GM12878 (cell line): ENCODE measurements around the gene CA6. TPM values are rescaled to one million over a fixed set of nuclear protein-coding genes. Genes with fewer than 3 reads are reported as not detected.

Experiments
- ATAC-seq: fragments of 200-7000 bp; cut with Tn5 transposase; 3 replicates; pipeline ENCODE4 v1.9.1; 2020; ENCODE audit warnings: mild to moderate bottlenecking, moderate library complexity
- BruUV-seq: library from RNA; stranded (reverse); fragments of 400-500 nt; replicated peaks from 2 replicates; lab custom pipeline; 2021; lab: Mats Ljungman, UMichigan
- CTCF ChIA-PET: fragments of 300-600 bp; sonication (Branson Sonifier 250); formaldehyde crosslinking; extraction: SDS; loops from one replicate; lab custom pipeline; 2021; ENCODE audit warnings: inconsistent platforms; lab: Yijun Ruan, JAX
- POLR2A ChIA-PET: fragments of 350-600 bp; formaldehyde crosslinking; extraction: SDS; loops from one replicate; lab custom pipeline; 2021; ENCODE audit warnings: inconsistent platforms; lab: Charles Lee
- RAD21 ChIA-PET: fragments of 300-600 bp; sonication (Branson Sonifier 250); formaldehyde crosslinking; loops from one replicate; lab custom pipeline; 2023; ENCODE audit warnings: antibody characterized with exemption; ENCODE audit not compliant: unreplicated experiment; lab: Charles Lee
- SMC1A ChIA-PET: fragments of 300-600 bp; sonication (Branson Sonifier 250); formaldehyde crosslinking; loops from one replicate; lab custom pipeline; 2023; ENCODE audit not compliant: unreplicated experiment, uncharacterized antibody; lab: Charles Lee
- DNase-seq: peaks from one replicate; pipeline ENCODE4 v3.0.0-alpha.2; 2011; ENCODE audit warnings: low read depth, low spot score
- FAIRE-seq: peaks from 3 replicates; lab custom pipeline; 2011; peaks lifted over from hg19 to GRCh38; lab: Jason Lieb, UNC
- H2AFZ ChIP-seq: 2 replicates; pipeline ENCODE4 v1.6.0; 2011; ENCODE audit warnings: low read depth, low read length, control low read depth; ENCODE audit not compliant: control insufficient read depth
- H3K27ac ChIP-seq: 2 replicates; pipeline ENCODE4 v1.5.1; 2011; ENCODE audit warnings: control low read depth; ENCODE audit not compliant: control insufficient read depth, insufficient read depth
- H3K27me3 ChIP-seq, 2 experiments: replicated peaks in 1 of 2; 2 replicates each; pipeline versions ENCODE4 v1.6.0 to v1.6.1; 2011; ENCODE audit warnings: low read length in 1 of 2; ENCODE audit not compliant: control insufficient read depth in 2 of 2, insufficient read depth in 2 of 2
- H3K36me3 ChIP-seq, 2 experiments: 2 replicates each; pipeline ENCODE4 v1.5.1; 2011; ENCODE audit warnings: low read length in 1 of 2; ENCODE audit not compliant: control insufficient read depth in 2 of 2, insufficient read depth in 2 of 2
- H3K4me1 ChIP-seq: 2 replicates; pipeline ENCODE4 v1.6.1; 2011; ENCODE audit warnings: mild to moderate bottlenecking, low read length, moderate library complexity, mixed read lengths; ENCODE audit not compliant: control insufficient read depth, insufficient read depth
- H3K4me2 ChIP-seq: 2 replicates; pipeline ENCODE4 v1.6.0; 2011; ENCODE audit warnings: control low read depth; ENCODE audit not compliant: control insufficient read depth, insufficient read depth
- H3K4me3 ChIP-seq: fragments of 200-600 bp; sonication (generic); 2 replicates; pipeline ENCODE4 v1.5.1; 2016
- H3K79me2 ChIP-seq: 2 replicates; pipeline ENCODE4 v1.6.0; 2011; ENCODE audit warnings: low read length; ENCODE audit not compliant: control insufficient read depth, insufficient read depth
- H3K9ac ChIP-seq: 2 replicates; pipeline ENCODE4 v1.8.0; 2011; ENCODE audit warnings: low read length, control low read depth, mixed read lengths; ENCODE audit not compliant: control insufficient read depth, insufficient read depth
- H3K9me3 ChIP-seq: replicated peaks from 3 replicates; pipeline ENCODE4 v1.5.1; 2011; ENCODE audit warnings: mild to moderate bottlenecking, low read length; ENCODE audit not compliant: control insufficient read depth, insufficient read depth
- H4K20me1 ChIP-seq: 2 replicates; pipeline ENCODE4 v1.6.0; 2011; ENCODE audit not compliant: control insufficient read depth, insufficient read depth
- CREB1 ChIP-seq: IDR thresholded peaks from 2 replicates; pipeline ENCODE4 v1.6.1; 2012; ENCODE audit warnings: low read depth, mild to moderate bottlenecking, inconsistent platforms
- EED ChIP-seq: sonication (generic); IDR thresholded peaks from 2 replicates; pipeline ENCODE4 v1.6.1; 2016; ENCODE audit warnings: antibody characterized with exemption, low read depth
- FOS ChIP-seq: IDR thresholded peaks from 3 replicates; pipeline ENCODE4 v1.6.1; 2011; ENCODE audit warnings: borderline replicate concordance; ENCODE audit not compliant: insufficient read length; ENCODE audit errors: extremely low read depth
- GABPA ChIP-seq: IDR thresholded peaks from 2 replicates; pipeline ENCODE4 v1.6.1; 2014; ENCODE audit warnings: antibody characterized with exemption, low read depth, mild to moderate bottlenecking, inconsistent platforms
- IKZF1 ChIP-seq: fragments of 450-650 bp; conservative IDR thresholded peaks from 2 replicates; pipeline ENCODE4 v1.6.1; 2017; ENCODE audit warnings: antibody characterized with exemption, mild to moderate bottlenecking
- IKZF2 ChIP-seq, 2 experiments: fragments of 450-650 bp; IDR thresholded peaks; 2 replicates each; pipeline ENCODE4 v1.6.1; 2017; ENCODE audit warnings: mild to moderate bottlenecking in 2 of 2, moderate library complexity in 2 of 2
- JUNB ChIP-seq: IDR thresholded peaks from 2 replicates; pipeline ENCODE4 v1.6.1; 2016; ENCODE audit warnings: antibody characterized with exemption, mild to moderate bottlenecking
- JUND ChIP-seq: IDR thresholded peaks from 2 replicates; pipeline ENCODE4 v1.6.1; 2012; ENCODE audit warnings: low read depth, mild to moderate bottlenecking, low read length, improper control_type of control experiment, moderate library complexity
- MYC ChIP-seq: IDR thresholded peaks from 2 replicates; pipeline ENCODE4 v1.6.1; 2011; ENCODE audit warnings: mild to moderate bottlenecking, low read length, moderate library complexity, inconsistent platforms; ENCODE audit not compliant: insufficient read depth, insufficient replicate concordance, insufficient read length, severe bottlenecking
- NBN ChIP-seq: fragments of 450-650 bp; IDR thresholded peaks from 2 replicates; pipeline ENCODE4 v1.6.1; 2016
- PAX8 ChIP-seq: fragments of 450-650 bp; IDR thresholded peaks from 2 replicates; pipeline ENCODE4 v1.6.1; 2017; ENCODE audit warnings: mild to moderate bottlenecking, moderate library complexity
- PML ChIP-seq: IDR thresholded peaks from 2 replicates; pipeline ENCODE4 v1.6.1; 2012; ENCODE audit warnings: low read length, inconsistent platforms
- POLR2AphosphoS5 ChIP-seq: IDR thresholded peaks from 2 replicates; pipeline ENCODE4 v1.6.1; 2011; ENCODE audit warnings: mild to moderate bottlenecking, low read length, inconsistent platforms
- SREBF1 ChIP-seq: IDR thresholded peaks from 2 replicates; pipeline ENCODE4 v1.6.1; 2012; ENCODE audit warnings: mild to moderate bottlenecking, low read length
- SRF ChIP-seq, 2 experiments: IDR thresholded peaks; 2 replicates each; pipeline ENCODE4 v1.6.1; 2011; ENCODE audit warnings: low read depth in 2 of 2, low read length in 2 of 2, mild to moderate bottlenecking in 1 of 2, moderate library complexity in 1 of 2
- TCF12 ChIP-seq: IDR thresholded peaks from 2 replicates; pipeline ENCODE4 v1.6.1; 2011; ENCODE audit warnings: low read depth, mild to moderate bottlenecking, low read length
- TCF7 ChIP-seq: IDR thresholded peaks from 2 replicates; pipeline ENCODE4 v1.6.1; 2014; ENCODE audit warnings: antibody characterized with exemption, borderline replicate concordance
- USF1 ChIP-seq: IDR thresholded peaks from 2 replicates; pipeline ENCODE4 v1.6.1; 2011; ENCODE audit warnings: borderline replicate concordance, low read depth, mild to moderate bottlenecking, moderate library complexity, mixed read lengths, low read length; ENCODE audit not compliant: insufficient read depth; ENCODE audit errors: extremely low read length
- YY1 ChIP-seq: IDR thresholded peaks from 2 replicates; pipeline ENCODE4 v1.6.1; 2011; ENCODE audit warnings: low read depth, mild to moderate bottlenecking, low read length
- ZNF207 ChIP-seq: fragments of 450-650 bp; IDR thresholded peaks from 2 replicates; pipeline ENCODE4 v1.6.1; 2014; ENCODE audit warnings: antibody characterized with exemption, mild to moderate bottlenecking, borderline replicate concordance
- WGBS: methylation state at CpG from one replicate; pipeline ENCODE4 v1.1.6; 2016; ENCODE audit warnings: low lambda C conversion rate; ENCODE audit not compliant: insufficient replicate concordance, insufficient coverage; ENCODE audit errors: missing lambda C conversion rate; 5-methylcytosine and 5-hydroxymethylcytosine counted together
- in situ Hi-C: fragments of 300-500 bp; cut with MboI; formaldehyde crosslinking; loops from 9 replicates; pipeline ENCODE4 v1.14.3; 2018; ENCODE audit warnings: mixed read lengths
- intact Hi-C: fragments of 100-400 bp; cut with micrococcal nuclease; formaldehyde crosslinking; loops from one replicate; pipeline ENCODE4 v1.14.2; 2022; ENCODE audit not compliant: unreplicated experiment
- polyA plus RNA-seq, 11 experiments: library from polyadenylated mRNA; depleted of rRNA in 4 of 11; unstranded in 6 of 11; stranded (reverse) in 5 of 11; fragments of >200 nt; fragmentation: Nextera tagmentation in 4 of 11; fragmentation: Illumina TruSeq in 1 of 11; extraction: Ambion mirVana in 4 of 11; extraction: Trizol in 1 of 11; gene quantifications; 1 replicate in 1 of 11; 2 replicates in 10 of 11; pipeline versions ENCODE4 v1.2.1 to v1.2.3, GENCODE V29; 2011 to 2016; ENCODE audit warnings: inconsistent platforms in 2 of 11, missing spikeins in 2 of 11, low read depth in 1 of 11
- total RNA-seq, 4 experiments: library from RNA; depleted of rRNA in 3 of 4; stranded (reverse); fragments of >200 nt in 3 of 4; fragmentation: Illumina TruSeq in 1 of 4; extraction: Trizol in 1 of 4; gene quantifications; 2 replicates each; pipeline versions ENCODE4 v1.2.1 to v1.2.3, GENCODE V29; 2013 to 2021
- TF ChIP-seq, protein P1 (sequence below): fragments of 450-650 bp; IDR thresholded peaks from 2 replicates; pipeline ENCODE4 v1.6.1; 2016; ENCODE audit warnings: mild to moderate bottlenecking

The CA6 gene
- total and polyA plus RNA-seq, 10 of the 15 experiments (the other 5 are each of a cell fraction or from before 2014, with no cell fraction given), result not detected

GRCh38 chr1:9009438-9010370 lies 64.0 kb downstream of the CA6 start (continued):
- no peak for TF ChIP-seq ZNF207
- 0 out of 2 replicates have a peak, but pooled peaks have one; percentile 24 for TF ChIP-seq CREB1
- TF ChIP-seq SRF (IDR thresholded peaks at IDR 0.05; ENCODE audit: low read depth in 2 of 2, low read length in 2 of 2), result 0 out of 4 replicates have a peak, but pooled peaks of 1 of the 2 experiments have one; percentile 11
- no peak for TF ChIP-seq PAX8
- TF ChIP-seq EED, result 0 out of 2 replicates have a peak, but pooled peaks have one; percentile 28
- TF ChIP-seq USF1, result no peak

DNA sequence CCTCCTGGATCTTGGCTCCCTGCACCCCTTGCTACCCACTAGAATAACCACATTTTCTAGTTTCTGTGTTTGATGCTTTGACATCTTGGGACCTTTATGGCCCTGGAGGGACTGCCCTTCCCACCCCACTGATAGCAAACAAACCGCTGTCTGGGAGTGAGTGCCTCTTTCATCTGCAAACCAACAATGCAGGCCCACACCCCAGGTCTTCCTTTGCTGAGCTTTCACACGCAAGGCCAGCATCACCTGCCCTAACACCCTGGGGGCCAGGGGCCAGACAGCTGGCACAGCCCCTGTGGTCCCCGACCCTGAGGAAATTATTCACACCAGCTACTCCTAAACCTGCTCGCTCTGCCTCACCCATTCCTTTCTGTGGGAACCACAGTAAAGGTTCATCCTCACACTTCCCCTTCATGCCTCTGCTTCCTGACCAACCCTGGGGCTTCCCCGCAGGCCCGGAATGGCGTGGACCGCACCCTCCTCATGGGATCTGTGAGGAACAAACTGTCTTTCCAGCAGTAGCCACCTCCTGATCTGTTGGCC lies 65.2 kb downstream of the CA6 start:
- Histone ChIP-seq H3K4me3 (no peak overlapping the region), H3K27ac (no peak overlapping the region), H4K20me1 (no peaks in the 10 kb centered on the region), H3K9ac (no peak overlapping the region), H3K79me2 (no peaks in the 10 kb centered on the region), H3K4me2 (peak overlapping the region; percentile 28; the same call in 1 of the 2 replicates), H3K27me3 (no peaks in the 10 kb centered on the region), H2AFZ (no peak overlapping the region), H3K36me3 (no peaks in the 10 kb centered on the region), H3K9me3 (no peaks in the 10 kb centered on the region), H3K4me1 (peaks cover 42% of the 10 kb centered on the region)
- ATAC-seq (peak; percentile 57), DNase-seq (peak; percentile 40), FAIRE-seq (no peak)
- SMC1A ChIA-PET, result interaction anchor here (1.0 to 4.4 kb wide), 8 partner anchors 26 to 186 kb away, joined by 3 to 30 read pairs (median 4); no protein-coding TSS in a partner anchor
- CTCF ChIA-PET, result interaction anchor here (0.7 to 3.0 kb wide), 7 partner anchors 38 to 484 kb away, joined by 3 to 27 read pairs (median 4); no protein-coding TSS in a partner anchor
- in situ Hi-C loops, result no loop called here
- BruUV-seq, result no TSS peak
- POLR2A ChIA-PET, result interaction anchor here (0.6 kb wide), 2 partner anchors 55 to 178 kb away, joined by 3 to 7 read pairs; no protein-coding TSS in a partner anchor
- RAD21 ChIA-PET, result interaction anchor here (0.6 to 1.4 kb wide), 5 partner anchors 22 to 91 kb away, joined by 3 to 6 read pairs (median 3); no protein-coding TSS in a partner anchor
- WGBS, result 39% methylated on average over 8 of the region's 8 CpGs
- intact Hi-C loops, result loop anchor here (1.0 to 2.0 kb wide), 3 partner anchors 58 to 90 kb away; partner anchors contain the start of gene SLC2A5
- TF ChIP-seq TCF12 (peak; percentile 74; the same call in 1 of the 2 replicates), PML (no peak), TCF7 (no peak), IKZF1 (peak; percentile 75), JUND (no peak), IKZF2 (IDR thresholded peaks at IDR 0.05) (peak; percentile 66 to 76; a peak in 1 of 4 replicates), SREBF1 (no peak), GABPA (no peak), FOS (no peak), NBN (peak; percentile 22; the same call in 1 of the 2 replicates), YY1 (no peak), JUNB (no peak), POLR2AphosphoS5 (no peak), MYC (no peak)
- TF ChIP-seq, protein P1, sequence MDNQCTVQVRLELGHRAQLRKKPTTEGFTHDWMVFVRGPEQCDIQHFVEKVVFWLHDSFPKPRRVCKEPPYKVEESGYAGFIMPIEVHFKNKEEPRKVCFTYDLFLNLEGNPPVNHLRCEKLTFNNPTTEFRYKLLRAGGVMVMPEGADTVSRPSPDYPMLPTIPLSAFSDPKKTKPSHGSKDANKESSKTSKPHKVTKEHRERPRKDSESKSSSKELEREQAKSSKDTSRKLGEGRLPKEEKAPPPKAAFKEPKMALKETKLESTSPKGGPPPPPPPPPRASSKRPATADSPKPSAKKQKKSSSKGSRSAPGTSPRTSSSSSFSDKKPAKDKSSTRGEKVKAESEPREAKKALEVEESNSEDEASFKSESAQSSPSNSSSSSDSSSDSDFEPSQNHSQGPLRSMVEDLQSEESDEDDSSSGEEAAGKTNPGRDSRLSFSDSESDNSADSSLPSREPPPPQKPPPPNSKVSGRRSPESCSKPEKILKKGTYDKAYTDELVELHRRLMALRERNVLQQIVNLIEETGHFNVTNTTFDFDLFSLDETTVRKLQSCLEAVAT, result no peak
